ENCODE results near the gene MRC1. TPM values are rescaled to one million over a fixed set of nuclear protein-coding genes. Genes with fewer than 3 reads are reported as not detected.

The MRC1 gene
- total and polyA plus RNA-seq, 2 of the 8 experiments (the other 6 are each of a cell fraction or from before 2014, with no cell fraction given) = 0.03 to 0.06 TPM

DNA sequence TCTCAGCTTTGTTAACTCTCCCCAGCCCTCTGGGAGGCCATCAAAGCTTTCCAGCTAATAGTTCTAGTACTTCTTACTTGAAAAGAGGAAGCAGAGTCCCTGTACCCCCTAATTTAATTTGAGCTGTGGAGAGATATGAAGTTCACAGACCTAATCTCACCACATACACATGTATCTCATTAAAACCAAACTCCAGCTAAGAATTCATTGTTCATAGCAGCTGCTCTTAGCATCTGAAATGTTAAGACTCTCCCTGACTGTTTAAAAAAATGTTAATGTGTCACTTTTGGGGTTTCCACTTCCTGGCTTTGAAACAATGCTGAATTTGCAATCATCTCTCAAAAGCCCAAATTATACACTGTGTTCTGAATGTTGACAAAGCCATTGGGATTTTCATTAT, 16.2 kb upstream of the MRC1 start:
- Histone ChIP-seq H4K20me1 (replicated peaks in 1 of 2; ENCODE audit: control insufficient read depth in 1 of 2, insufficient read depth in 2 of 2, low read length in 2 of 2) (no peaks in the 10 kb centered on the region), H3K23ac (ENCODE audit: insufficient read length) (no peak overlapping the region), H3K4ac (replicated peaks; ENCODE audit: insufficient read length, low read depth, low read length) (no peak overlapping the region), H3K9ac (replicated peaks in 1 of 4; ENCODE audit: extremely low read depth in 1 of 4, low read depth in 3 of 4, low read length in 3 of 4) (no peak overlapping the region), H3K4me3 (ENCODE audit: extremely low read depth in 1 of 4, insufficient read depth in 2 of 4, low read depth in 3 of 4, low read length in 4 of 4) (no peak overlapping the region), H3K79me1 (ENCODE audit: low read depth, low read length) (no peaks in the 10 kb centered on the region), H2BK15ac (ENCODE audit: low read length) (no peak overlapping the region), H3K23me2 (ENCODE audit: low read depth, low read length) (no peaks in the 10 kb centered on the region), H2BK5ac (ENCODE audit: low read depth, low read length) (no peak overlapping the region), H3K27ac (ENCODE audit: low read depth, low read length) (no peak overlapping the region), H4K5ac (ENCODE audit: insufficient read length, low read depth, low read length) (no peak overlapping the region), H2AK5ac (ENCODE audit: low read depth, low read length) (no peak overlapping the region), H3K27me3 (replicated peaks in 1 of 4; ENCODE audit: control insufficient read depth in 3 of 4, extremely low read depth in 1 of 4, insufficient read depth in 3 of 4, low read length in 3 of 4) (no peaks in the 10 kb centered on the region), H2AFZ (ENCODE audit: low read length) (peak overlapping the region; percentile 39; the same call in 1 of the 2 replicates), H2BK20ac (ENCODE audit: low read length) (no peak overlapping the region), H4K8ac (ENCODE audit: extremely low read depth, insufficient read depth, low read length) (no peak overlapping the region), H3K79me2 (ENCODE audit: control insufficient read depth in 1 of 2, insufficient read depth in 2 of 2, low read length in 2 of 2) (no peaks in the 10 kb centered on the region), H3K9me3 (ENCODE audit: insufficient read depth in 2 of 2, low read depth in 1 of 2, low read length in 1 of 2) (peaks cover 4% of the 10 kb centered on the region in 2 experiments; a peak in 2 of 4 replicates), H2BK120ac (replicated peaks; ENCODE audit: low read depth, low read length) (no peak overlapping the region), H3K56ac (replicated peaks; ENCODE audit: insufficient read length, low read depth, low read length) (no peak overlapping the region), H3K18ac (ENCODE audit: extremely low read depth, low read length) (no peak overlapping the region), H2BK12ac (ENCODE audit: low read depth, low read length) (no peak overlapping the region), H3K14ac (ENCODE audit: insufficient read length) (no peak overlapping the region), H4K91ac (replicated peaks; ENCODE audit: insufficient read length, low read length) (no peak overlapping the region), H3K4me1 (replicated peaks in 1 of 4; ENCODE audit: control insufficient read depth in 3 of 4, insufficient read depth in 4 of 4, low read length in 3 of 4) (no peaks in the 10 kb centered on the region), H3K36me3 (ENCODE audit: control insufficient read depth in 2 of 4, insufficient read depth in 4 of 4, low read length in 3 of 4) (no peaks in the 10 kb centered on the region), H3K4me2 (ENCODE audit: insufficient read depth in 1 of 2, low read depth in 2 of 2, low read length in 2 of 2) (no peak overlapping the region)
- CTCF ChIA-PET (ENCODE audit: partially characterized antibody) = interaction anchor here (0.9 to 3.9 kb wide), 3 partner anchors 8 to 56 kb away, joined by 3 to 18 read pairs (median 3); no protein-coding TSS in a partner anchor
- no peak for DNase-seq (ENCODE audit: low read depth in 1 of 2, low spot score in 2 of 2)
- FAIRE-seq = no peak
- POLR2A ChIA-PET (ENCODE audit: partially characterized antibody) = no interaction called here
- TF ChIP-seq SIN3A (conservative IDR thresholded peaks at IDR 0.05 in 1 of 2, IDR thresholded peaks at IDR 0.05 in 1 of 2; ENCODE audit: low read depth in 1 of 2, low read length in 2 of 2) = no peak
- no peak for TF ChIP-seq POU5F1 (IDR thresholded peaks at IDR 0.05; ENCODE audit: low read depth, low read length)
- TF ChIP-seq SP4 (IDR thresholded peaks at IDR 0.05; ENCODE audit: low read length) = no peak
